Chondrocyte (in vitro differentiated cells): Measurements from ENCODE around the gene PPP1R12A. TPM values are rescaled to one million over a fixed set of nuclear protein-coding genes. Genes with fewer than 3 reads are reported as not detected.

Source experiments
- DNase-seq: peaks from one replicate; pipeline ENCODE4 v3.0.0; 2021; ENCODE audit warnings: mixed read lengths, low spot score
- H3K27ac Mint-ChIP-seq: one replicate; pipeline ENCODE4 v1.8.0; 2021; ENCODE audit warnings: mild to moderate bottlenecking, moderate library complexity, mixed read lengths; ENCODE audit not compliant: unreplicated experiment
- H3K27me3 Mint-ChIP-seq: 2 replicates; pipeline ENCODE4 v1.8.0; 2021; ENCODE audit warnings: low read depth, mixed read lengths
- H3K36me3 Mint-ChIP-seq: 2 replicates; pipeline ENCODE4 v1.8.0; 2021; ENCODE audit warnings: low read depth, mixed read lengths
- H3K4me1 Mint-ChIP-seq: 2 replicates; pipeline ENCODE4 v1.8.0; 2021; ENCODE audit warnings: low read depth, mild to moderate bottlenecking, mixed read lengths
- H3K4me3 Mint-ChIP-seq: one replicate; pipeline ENCODE4 v1.8.0; 2021; ENCODE audit warnings: mild to moderate bottlenecking, moderate library complexity, mixed read lengths; ENCODE audit not compliant: unreplicated experiment
- H3K9me3 Mint-ChIP-seq: 2 replicates; pipeline ENCODE4 v1.8.0; 2021; ENCODE audit warnings: low read depth, mixed read lengths
- total RNA-seq: library from RNA; stranded (reverse); gene quantifications from 3 replicates; pipeline ENCODE4 v1.2.1, GENCODE V29; 2021
- TF ChIP-seq, protein P1 (sequence below): fragments of 200-600 bp; sonication (generic); IDR thresholded peaks from 2 replicates; pipeline ENCODE4 v1.5.0; 2021; ENCODE audit warnings: antibody characterized with exemption, mild to moderate bottlenecking, moderate library complexity

The PPP1R12A gene
- total RNA-seq, 1 donor from 2014 or later, result 139 TPM

DNA sequence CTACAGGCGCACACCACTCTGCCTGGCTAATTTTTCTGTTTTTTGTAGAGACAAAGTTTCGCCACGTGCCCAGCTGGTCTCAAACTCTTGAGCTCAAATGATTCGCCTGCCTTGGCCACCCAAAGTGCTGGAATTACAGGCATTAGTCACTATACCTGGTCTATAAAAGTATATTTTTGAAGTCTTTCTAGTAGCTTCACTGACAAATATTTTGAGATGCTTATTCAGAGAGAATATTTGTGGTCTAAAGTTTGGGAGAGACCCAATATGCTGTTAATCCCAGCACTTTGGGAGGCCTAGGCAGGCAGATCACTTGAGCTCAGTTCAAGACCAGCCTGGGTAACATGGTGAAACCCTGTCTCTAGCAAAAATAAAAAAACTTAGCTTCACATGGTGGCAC lies 22.0 kb upstream of the PPP1R12A start:
- H3K36me3 Mint-ChIP-seq, result peaks cover 7% of the 10 kb centered on the region

DNA sequence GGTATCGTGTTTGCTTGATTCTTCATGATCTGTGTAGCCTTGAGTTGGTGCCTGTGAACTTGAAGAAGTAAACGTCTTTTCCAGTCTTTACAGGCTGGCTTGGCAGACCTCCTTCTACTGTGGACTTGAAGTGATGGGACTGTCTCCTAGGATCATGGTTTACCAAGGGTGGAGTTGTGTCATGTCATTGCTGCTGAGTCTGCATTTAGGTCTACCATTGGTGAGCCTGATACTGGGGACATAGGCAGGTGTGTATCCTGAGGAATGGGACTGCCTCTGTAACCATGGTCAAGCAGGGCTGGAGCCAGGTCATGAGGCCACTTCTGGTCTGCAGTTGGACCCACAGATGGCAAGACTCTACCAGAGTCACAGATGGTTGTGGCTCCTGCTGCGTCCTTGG lies 20.7 kb upstream of the PPP1R12A start:
- peaks cover 7% of the 10 kb centered on the region for H3K36me3 Mint-ChIP-seq
- TF ChIP-seq, protein P1, sequence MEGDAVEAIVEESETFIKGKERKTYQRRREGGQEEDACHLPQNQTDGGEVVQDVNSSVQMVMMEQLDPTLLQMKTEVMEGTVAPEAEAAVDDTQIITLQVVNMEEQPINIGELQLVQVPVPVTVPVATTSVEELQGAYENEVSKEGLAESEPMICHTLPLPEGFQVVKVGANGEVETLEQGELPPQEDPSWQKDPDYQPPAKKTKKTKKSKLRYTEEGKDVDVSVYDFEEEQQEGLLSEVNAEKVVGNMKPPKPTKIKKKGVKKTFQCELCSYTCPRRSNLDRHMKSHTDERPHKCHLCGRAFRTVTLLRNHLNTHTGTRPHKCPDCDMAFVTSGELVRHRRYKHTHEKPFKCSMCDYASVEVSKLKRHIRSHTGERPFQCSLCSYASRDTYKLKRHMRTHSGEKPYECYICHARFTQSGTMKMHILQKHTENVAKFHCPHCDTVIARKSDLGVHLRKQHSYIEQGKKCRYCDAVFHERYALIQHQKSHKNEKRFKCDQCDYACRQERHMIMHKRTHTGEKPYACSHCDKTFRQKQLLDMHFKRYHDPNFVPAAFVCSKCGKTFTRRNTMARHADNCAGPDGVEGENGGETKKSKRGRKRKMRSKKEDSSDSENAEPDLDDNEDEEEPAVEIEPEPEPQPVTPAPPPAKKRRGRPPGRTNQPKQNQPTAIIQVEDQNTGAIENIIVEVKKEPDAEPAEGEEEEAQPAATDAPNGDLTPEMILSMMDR, result no peak
- no peaks in the 10 kb centered on the region for H3K27me3 Mint-ChIP-seq
- peaks cover 19% of the 10 kb centered on the region for H3K9me3 Mint-ChIP-seq
- H3K4me1 Mint-ChIP-seq, result peaks cover 9% of the 10 kb centered on the region
- no peak overlapping the region for H3K27ac Mint-ChIP-seq
- no peak overlapping the region for H3K4me3 Mint-ChIP-seq
- no peak for DNase-seq

More for the DNA sequence above, 22.0 kb upstream of the PPP1R12A start:
- H3K4me3 Mint-ChIP-seq, result no peak overlapping the region
- no peaks in the 10 kb centered on the region for H3K27me3 Mint-ChIP-seq
- TF ChIP-seq, protein P1, result no peak
- H3K27ac Mint-ChIP-seq, result no peak overlapping the region
- peaks cover 9% of the 10 kb centered on the region for H3K4me1 Mint-ChIP-seq
- DNase-seq, result no peak
- H3K9me3 Mint-ChIP-seq, result peaks cover 19% of the 10 kb centered on the region

DNA sequence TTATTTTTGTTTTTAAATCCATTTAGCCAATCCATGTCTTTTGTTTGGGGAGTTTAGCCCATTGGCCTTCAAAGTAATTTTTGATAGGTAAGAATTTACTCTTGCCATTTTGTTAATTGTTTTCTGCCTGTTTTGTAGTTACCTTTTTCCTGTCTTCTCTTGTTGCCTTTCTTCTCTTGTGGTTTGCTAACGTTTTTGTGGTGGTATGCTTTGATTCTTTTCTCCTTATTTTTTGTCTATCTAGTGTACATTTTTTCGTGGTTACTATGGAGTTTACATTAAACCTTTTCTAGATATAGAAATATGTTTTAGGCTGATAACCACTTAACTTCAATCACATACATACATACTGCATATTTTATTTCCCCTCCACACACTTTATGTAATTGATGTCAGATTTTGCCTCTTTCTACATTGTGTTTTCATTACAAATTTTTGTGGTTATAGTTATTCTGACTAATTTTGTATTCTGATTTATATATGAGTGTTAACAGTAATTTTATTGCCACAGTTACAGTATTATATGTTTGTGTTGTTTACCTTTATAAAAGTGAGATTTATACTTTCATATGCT lies 19.2 kb upstream of the PPP1R12A start:
- Mint-ChIP-seq H3K4me3 (no peak overlapping the region), H3K4me1 (peaks cover under 1% of the 10 kb centered on the region), H3K9me3 (peaks cover 19% of the 10 kb centered on the region), H3K27ac (no peak overlapping the region), H3K27me3 (no peaks in the 10 kb centered on the region), H3K36me3 (peaks cover 7% of the 10 kb centered on the region)
- TF ChIP-seq, protein P1, result no peak
- DNase-seq, result no peak

DNA sequence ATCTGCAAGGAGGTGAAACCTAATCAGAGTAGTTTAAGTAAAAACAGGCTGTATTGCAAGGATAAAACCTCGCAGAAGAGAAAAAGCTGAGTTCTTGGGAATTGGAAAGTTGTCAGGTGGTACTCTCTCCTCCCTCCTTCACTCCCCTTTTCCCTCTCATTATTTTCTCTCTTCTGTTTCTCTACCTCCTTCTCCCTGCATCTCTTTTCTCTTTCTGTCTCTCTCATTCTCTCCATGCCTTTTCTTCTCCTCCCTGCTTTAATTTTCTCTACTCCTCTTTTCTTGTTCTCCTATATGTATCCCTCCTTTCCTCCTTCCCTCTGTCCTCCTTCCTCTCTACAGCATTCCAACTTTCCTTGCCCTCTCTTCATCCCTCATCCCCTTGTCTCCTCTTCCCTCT lies 14.2 kb upstream of the PPP1R12A start:
- Mint-ChIP-seq H3K27ac (no peak overlapping the region), H3K9me3 (peaks cover 5% of the 10 kb centered on the region), H3K4me3 (no peak overlapping the region), H3K4me1 (no peaks in the 10 kb centered on the region), H3K36me3 (peaks cover 1% of the 10 kb centered on the region), H3K27me3 (no peaks in the 10 kb centered on the region)
- DNase-seq, result no peak
- TF ChIP-seq, protein P1, result no peak

DNA sequence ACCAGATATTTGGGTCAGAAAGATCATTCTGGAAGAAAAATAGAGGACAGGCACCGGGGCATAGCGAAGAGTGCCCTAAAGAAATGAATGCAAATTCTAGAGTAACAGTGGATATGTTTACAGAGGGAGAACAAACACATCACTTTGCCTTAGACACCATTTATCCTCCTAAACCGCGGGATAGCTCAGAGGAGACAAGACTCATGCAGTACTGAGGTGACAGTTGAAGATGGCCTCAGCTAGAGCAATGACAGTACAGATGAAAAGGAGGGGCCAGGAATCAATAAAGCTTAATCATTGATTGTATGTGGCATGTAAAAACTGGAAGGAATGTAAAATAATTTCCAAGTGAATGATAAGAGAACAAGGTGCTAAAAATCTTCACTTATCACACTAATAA lies 10.5 kb upstream of the PPP1R12A start:
- TF ChIP-seq, protein P1, result no peak
- DNase-seq, result no peak
- Mint-ChIP-seq H3K4me3 (no peak overlapping the region), H3K4me1 (no peaks in the 10 kb centered on the region), H3K9me3 (no peaks in the 10 kb centered on the region), H3K36me3 (no peaks in the 10 kb centered on the region), H3K27me3 (no peaks in the 10 kb centered on the region), H3K27ac (no peak overlapping the region)
